NCI-H2227 (cell line): Measurements from ENCODE around the gene ASIC2.

ENCODE experiments used
- DNase-seq: peaks from one replicate; lab custom pipeline; 2025; ENCODE audit not compliant: unreplicated experiment; lab: John Stamatoyannopoulos, UW

ASIC2 gene

GRCh38 chr17:33292981-33293867 is at the start of gene ASIC2:
Gene ASIC2, minus strand, starts transcription at chr17:33293295.
- DNase-seq: peak; percentile 75

DNA sequence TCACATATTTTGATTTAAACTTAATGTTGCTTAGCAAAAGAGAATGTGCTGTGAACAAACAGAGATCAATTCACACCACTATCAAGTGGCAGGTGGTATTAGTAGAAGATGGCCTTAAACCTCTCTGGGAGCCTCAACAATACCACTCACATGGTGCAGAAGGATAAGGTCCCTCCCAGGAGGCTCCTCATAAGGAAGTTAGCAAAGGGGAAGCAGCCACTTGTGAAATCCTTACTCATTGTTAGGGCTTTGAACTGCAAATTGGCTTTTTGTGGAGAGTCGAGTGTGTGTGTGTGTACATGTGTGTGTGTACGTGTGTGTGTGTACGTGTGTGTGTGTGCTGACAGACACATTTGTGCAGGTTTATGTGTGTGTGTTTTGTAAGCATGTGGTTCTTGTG is 48.9 kb upstream of the ASIC2 start:
- DNase-seq: peak; percentile 12

GRCh38 chr17:33338242-33338641 is 45.1 kb upstream of the ASIC2 start:
- no peak for DNase-seq

DNA sequence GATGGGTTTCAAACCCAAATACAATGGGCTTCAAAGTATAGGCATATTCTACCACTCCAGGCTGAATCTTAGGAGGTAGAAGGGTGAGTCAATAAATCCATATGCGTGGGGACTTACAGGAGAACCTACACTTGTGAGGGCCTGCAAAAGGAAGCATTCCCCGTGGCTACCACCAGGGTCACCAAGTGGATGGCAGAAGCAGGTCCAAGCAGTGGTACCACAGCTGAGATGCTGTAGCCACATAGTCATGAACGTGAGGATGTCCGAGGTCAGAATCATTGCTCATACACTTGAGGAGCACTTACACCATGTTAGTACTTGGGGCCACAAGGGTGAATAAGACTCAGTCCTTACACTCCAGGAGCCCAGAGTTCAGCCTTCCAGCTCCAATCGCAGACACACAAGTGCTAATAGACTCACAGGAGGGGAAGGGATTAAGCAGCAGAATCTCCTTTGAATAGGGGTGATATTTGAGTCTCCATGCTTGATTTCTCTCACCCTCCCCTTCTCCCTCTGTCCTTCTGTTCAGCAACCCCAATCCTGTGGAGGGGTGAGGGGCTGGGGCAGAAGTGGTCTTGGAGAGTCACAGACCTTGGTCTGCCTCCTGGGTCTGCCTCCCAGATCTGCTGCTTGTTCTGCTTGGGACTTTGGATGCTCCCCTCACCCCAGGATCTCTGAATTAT is 42.5 kb upstream of the ASIC2 start:
- no peak for DNase-seq

- DNase-seq: no peak
These were observed 41.6 kb upstream of the ASIC2 start for GRCh38 chr17:33334703-33335102.

DNA sequence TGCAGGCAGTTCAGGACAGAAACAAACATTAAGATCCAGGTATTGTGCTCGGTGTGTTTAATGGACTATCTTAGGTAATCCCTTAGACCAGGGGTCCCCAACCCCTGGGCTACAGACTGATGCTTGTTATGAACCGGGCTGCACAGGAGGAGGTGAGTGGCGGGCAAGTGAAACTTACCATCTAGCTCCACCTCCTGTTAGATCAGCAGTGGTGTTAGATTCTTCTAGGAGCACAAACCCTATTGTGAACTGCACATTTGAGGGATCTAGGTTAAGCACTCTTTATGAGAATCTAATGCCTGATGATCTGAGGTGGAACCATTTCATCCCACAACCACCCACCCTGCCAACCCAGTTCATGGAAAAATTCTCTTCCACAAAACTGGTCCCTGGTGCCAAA is 37.8 kb upstream of the ASIC2 start:
- no peak for DNase-seq

- no peak for DNase-seq
These were observed 35.0 kb upstream of the ASIC2 start for GRCh38 chr17:33328129-33328528.

GRCh38 chr17:33324736-33325135 is 31.6 kb upstream of the ASIC2 start:
- no peak for DNase-seq

- DNase-seq: no peak
These were observed 29.0 kb upstream of the ASIC2 start for GRCh38 chr17:33322063-33322462.

DNA sequence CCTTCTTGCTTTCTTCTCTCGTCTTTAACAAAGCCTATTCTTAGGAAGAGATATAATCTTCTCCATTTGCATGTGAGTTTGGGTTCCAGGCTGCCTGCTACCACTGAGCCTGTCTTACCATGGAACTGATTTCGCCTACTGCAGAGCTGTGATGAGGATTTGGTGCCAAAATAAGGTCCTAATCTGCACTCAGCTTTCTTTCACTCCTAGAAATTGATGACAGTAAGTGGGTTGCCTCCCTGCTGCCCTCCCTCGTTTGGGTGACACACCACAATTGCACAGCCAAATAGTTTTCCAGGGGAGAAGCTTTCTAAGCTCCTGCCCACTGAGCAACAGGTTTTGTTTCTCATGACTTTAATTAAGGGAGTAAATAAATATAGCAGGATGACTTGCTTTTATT is 25.1 kb upstream of the ASIC2 start:
- DNase-seq: no peak

GRCh38 chr17:33316746-33317145 is 23.7 kb upstream of the ASIC2 start:
- no peak for DNase-seq

DNA sequence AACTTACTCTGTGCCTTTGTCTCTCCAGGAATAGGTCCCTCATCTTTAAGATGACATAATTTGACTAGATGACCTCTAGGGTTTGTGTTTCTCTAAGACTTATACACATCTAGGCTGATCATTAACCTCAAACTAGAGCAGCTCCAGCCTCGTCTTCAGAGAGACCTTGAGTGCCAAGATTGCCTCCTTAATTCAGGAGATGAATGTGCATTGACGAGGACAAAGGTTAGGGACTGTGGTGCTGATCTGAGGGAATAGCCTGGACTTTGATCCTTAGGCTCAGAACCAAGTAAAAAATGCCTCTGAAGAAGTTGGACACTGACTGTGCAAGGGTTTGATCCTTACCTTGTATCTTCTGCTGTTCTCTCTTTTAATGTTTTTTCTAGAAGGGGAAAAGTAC is 17.2 kb upstream of the ASIC2 start:
- no peak for DNase-seq

DNA sequence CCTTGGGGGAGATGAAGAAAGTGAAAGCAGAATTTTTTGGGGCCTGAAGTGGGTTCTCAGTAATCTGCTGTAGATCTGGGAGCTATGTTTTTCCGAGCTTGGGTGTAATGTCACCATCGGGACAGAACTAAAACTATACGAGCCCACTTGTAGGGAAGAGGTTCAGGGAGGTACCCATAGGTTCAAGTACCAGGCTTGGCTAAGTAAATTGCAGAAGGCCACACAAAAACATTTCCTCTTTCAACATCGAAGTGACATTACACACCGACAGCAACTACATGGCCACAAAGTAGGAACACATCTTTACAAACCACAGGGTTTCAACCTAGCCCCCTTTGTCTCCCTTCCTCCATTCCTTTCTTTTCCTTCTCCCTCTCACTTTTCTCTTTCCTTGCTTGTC is 10.2 kb upstream of the ASIC2 start:
- DNase-seq: no peak

- DNase-seq: no peak
These were observed 9.3 kb upstream of the ASIC2 start for GRCh38 chr17:33302394-33302793.

DNA sequence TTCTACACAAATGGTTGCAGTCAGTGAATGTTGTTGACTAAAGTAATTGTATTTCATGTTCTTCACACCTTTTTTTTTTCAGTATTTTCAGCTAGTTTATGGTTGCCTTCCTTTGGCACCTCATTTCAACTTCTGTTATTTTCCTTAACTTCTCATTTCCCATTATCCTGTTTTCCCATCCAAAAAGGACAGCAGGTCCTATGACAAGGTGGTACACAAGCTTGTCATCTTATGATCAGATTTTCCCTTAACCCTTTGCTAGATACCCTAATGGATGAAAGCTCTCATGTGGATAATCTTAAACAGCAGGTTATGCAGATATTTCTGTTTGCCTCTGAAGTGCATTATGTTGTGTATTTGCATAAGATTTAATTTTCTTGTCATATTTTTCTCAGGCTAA is 7.1 kb upstream of the ASIC2 start:
- DNase-seq: no peak

GRCh38 chr17:33299115-33299514 is 6.0 kb upstream of the ASIC2 start:
- DNase-seq: no peak

- no peak for DNase-seq
These were observed 4.5 kb upstream of the ASIC2 start for GRCh38 chr17:33297643-33298042.

DNA sequence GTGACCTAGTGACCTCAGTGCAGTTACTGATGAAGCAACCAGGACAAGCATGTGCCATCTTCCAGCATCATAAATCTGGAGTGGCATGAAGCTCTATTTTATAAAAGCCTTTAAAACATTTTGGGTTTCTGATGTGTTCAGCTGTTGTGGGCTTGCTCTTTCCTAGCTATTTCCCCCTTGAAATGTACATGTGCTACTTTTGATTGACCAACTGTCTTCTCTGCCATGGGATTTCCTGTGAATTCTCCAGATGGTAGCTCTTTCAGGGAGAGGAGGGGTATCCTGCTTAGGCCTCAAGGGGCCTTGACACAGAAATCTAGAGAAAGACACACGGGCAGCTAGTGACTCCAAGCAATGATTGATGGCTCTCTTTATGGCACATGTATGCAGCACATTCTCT is 1.9 kb upstream of the ASIC2 start:
- no peak for DNase-seq

GRCh38 chr17:33292201-33292980 is 704 bp downstream of the ASIC2 start:
- peak; percentile 52 for DNase-seq

- DNase-seq: peak; percentile 22
These were observed 1.6 kb downstream of the ASIC2 start for GRCh38 chr17:33291248-33292200.

DNA sequence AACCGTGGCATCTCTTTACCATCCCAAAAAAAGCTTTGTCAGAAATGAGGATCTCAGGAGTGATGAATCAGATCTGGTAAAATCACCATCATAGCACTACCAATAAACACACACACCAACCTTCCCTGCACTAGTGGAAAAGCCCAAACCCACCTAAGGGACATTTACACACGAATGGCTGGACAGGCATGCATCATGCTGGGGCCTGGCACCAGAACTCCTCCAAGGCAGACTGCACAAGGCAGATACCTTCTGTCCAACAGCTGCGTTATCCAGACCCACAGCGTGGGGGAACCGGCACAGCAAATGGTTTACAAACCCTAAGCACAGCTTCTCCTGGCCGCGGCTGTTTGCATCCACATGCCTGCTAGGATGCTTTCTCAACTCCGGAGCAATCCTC is 2.8 kb downstream of the ASIC2 start:
- DNase-seq: no peak
